Gastrocnemius medialis (tissue), 4 donors: ENCODE data around the gene PDRG1.

Source experiments
- POLR2A ChIP-seq, 2 donors: fragments of 450-650 bp; IDR thresholded peaks; one replicate each; pipeline ENCODE4 v1.6.1; 2017; ENCODE audit warnings: antibody characterized with exemption in 2 of 2, mild to moderate bottlenecking in 2 of 2, moderate library complexity in 2 of 2
- TF ChIP-seq, protein P1 (sequence below), 5 experiments: fragments of 450-650 bp in 3 of 5; fragments of 200-600 bp in 2 of 5; sonication (generic) in 2 of 5; IDR thresholded peaks in 4 of 5; conservative IDR thresholded peaks in 1 of 5; 1 replicate in 4 of 5; 2 replicates in 1 of 5; pipeline ENCODE4 v1.5.1; 2016 to 2019; ENCODE audit warnings: antibody characterized with exemption in 5 of 5, mild to moderate bottlenecking in 3 of 5, moderate library complexity in 3 of 5

DNA sequence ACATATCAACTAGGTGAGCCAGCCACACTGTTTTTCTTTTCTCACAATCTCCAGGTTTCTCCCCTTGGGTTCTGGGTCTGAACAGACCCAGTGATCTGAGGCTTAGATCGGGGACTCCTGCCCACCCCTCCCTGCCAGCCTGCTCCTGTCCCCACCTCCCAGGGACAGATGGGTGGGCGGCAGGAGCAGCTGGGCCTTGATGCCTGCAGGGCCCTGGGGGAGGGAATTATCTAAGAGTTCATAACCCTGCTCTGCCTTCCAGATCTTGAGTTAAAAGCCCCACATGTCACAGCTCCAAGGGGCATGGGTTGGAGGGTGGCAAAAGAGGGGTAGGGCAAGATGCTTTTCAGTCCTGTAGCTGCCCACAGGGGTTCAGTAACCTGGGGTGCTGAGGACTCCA is 10.9 kb upstream of the PDRG1 start:
- TF ChIP-seq, protein P1, sequence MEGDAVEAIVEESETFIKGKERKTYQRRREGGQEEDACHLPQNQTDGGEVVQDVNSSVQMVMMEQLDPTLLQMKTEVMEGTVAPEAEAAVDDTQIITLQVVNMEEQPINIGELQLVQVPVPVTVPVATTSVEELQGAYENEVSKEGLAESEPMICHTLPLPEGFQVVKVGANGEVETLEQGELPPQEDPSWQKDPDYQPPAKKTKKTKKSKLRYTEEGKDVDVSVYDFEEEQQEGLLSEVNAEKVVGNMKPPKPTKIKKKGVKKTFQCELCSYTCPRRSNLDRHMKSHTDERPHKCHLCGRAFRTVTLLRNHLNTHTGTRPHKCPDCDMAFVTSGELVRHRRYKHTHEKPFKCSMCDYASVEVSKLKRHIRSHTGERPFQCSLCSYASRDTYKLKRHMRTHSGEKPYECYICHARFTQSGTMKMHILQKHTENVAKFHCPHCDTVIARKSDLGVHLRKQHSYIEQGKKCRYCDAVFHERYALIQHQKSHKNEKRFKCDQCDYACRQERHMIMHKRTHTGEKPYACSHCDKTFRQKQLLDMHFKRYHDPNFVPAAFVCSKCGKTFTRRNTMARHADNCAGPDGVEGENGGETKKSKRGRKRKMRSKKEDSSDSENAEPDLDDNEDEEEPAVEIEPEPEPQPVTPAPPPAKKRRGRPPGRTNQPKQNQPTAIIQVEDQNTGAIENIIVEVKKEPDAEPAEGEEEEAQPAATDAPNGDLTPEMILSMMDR (IDR thresholded peaks at IDR 0.05 in 4 of 5, conservative IDR thresholded peaks at IDR 0.05 in 1 of 5): no peak
- no peak for TF ChIP-seq POLR2A (IDR thresholded peaks at IDR 0.05)
